GM23338 (cell line): ENCODE measurements around the gene MAN2B2. TPM values are rescaled to one million over a fixed set of nuclear protein-coding genes. Genes with fewer than 3 reads are reported as not detected.

Experiments
- ETS1 ChIP-seq: IDR thresholded peaks from 2 replicates; pipeline ENCODE4 v1.6.1; 2016; ENCODE audit warnings: antibody characterized with exemption
- REST ChIP-seq: IDR thresholded peaks from one replicate; pipeline ENCODE4 v1.6.1; 2018; ENCODE audit warnings: antibody characterized with exemption; ENCODE audit not compliant: unreplicated experiment
- ZNF114 ChIP-seq: fragments of 250-450 bp; sonication (Bioruptor Pico); IDR thresholded peaks from 2 replicates; pipeline ENCODE4 v1.5.0; 2020; ENCODE audit warnings: mild to moderate bottlenecking, moderate library complexity
- ZNF462 ChIP-seq: fragments of 250-450 bp; sonication (Bioruptor Pico); IDR thresholded peaks from 2 replicates; pipeline ENCODE4 v1.5.0; 2020; ENCODE audit warnings: mild to moderate bottlenecking, moderate library complexity
- polyA plus RNA-seq: library from polyadenylated mRNA; unstranded; fragments of >200 nt; fragmentation: Nextera tagmentation; extraction: Ambion mirVana; gene quantifications from 2 replicates; pipeline ENCODE4 v1.2.1, GENCODE V29; 2016
- total RNA-seq: library from RNA; depleted of rRNA; stranded (reverse); fragments of >200 nt; shearing (Covaris generic); gene quantifications from 2 replicates; pipeline ENCODE4 v1.2.3, GENCODE V29; 2014

Gene MAN2B2
- total and polyA plus RNA-seq, 2 experiments from 2014 or later, result 1.6 to 6.9 TPM

GRCh38 chr4:6610856-6611430, 36.0 kb downstream of the MAN2B2 start (continued):
- TF ChIP-seq ZNF462 (CRISPR knock-in tag), result no peak
- TF ChIP-seq REST, result no peak
- no peak for TF ChIP-seq ZNF114 (CRISPR knock-in tag)
- TF ChIP-seq ETS1, result no peak
